Neural progenitor cell (in vitro differentiated cells): ENCODE data around the gene MOV10L1. TPM values are rescaled to one million over a fixed set of nuclear protein-coding genes. Genes with fewer than 3 reads are reported as not detected.
A peak's percentile ranks its signal among the peaks of the same experiment; 100 is the strongest.

Experiments
- DNase-seq: peaks from one replicate; pipeline ENCODE4 v3.0.0-alpha.2; 2016; ENCODE audit warnings: low spot score
- H2AFZ ChIP-seq: fragments of 200-600 bp; sonication (generic); replicated peaks from 2 replicates; pipeline ENCODE4 v1.6.1; 2016; ENCODE audit warnings: antibody characterized with exemption
- H3F3A ChIP-seq: fragments of 200-600 bp; sonication (generic); 2 replicates; pipeline ENCODE4 v1.6.1; 2016; ENCODE audit warnings: antibody characterized with exemption, low read depth
- H3K27ac ChIP-seq: fragments of 200-600 bp; sonication (generic); 2 replicates; pipeline ENCODE4 v1.5.1; 2016; ENCODE audit warnings: mild to moderate bottlenecking
- H3K27me3 ChIP-seq: fragments of 200-600 bp; sonication (generic); 2 replicates; pipeline ENCODE4 v1.6.1; 2016; ENCODE audit warnings: mild to moderate bottlenecking, moderate library complexity
- H3K36me3 ChIP-seq: fragments of 200-600 bp; sonication (generic); 2 replicates; pipeline ENCODE4 v1.5.1; 2016
- H3K4me1 ChIP-seq: fragments of 200-600 bp; sonication (generic); 2 replicates; pipeline ENCODE4 v1.6.1; 2016; ENCODE audit warnings: mixed run types
- H3K4me2 ChIP-seq: fragments of 200-600 bp; sonication (generic); 2 replicates; pipeline ENCODE4 v1.6.1; 2016
- H3K4me3 ChIP-seq: fragments of 200-600 bp; sonication (generic); 2 replicates; pipeline ENCODE4 v1.5.1; 2016
- H3K79me2 ChIP-seq: fragments of 200-600 bp; sonication (generic); 2 replicates; pipeline ENCODE4 v1.6.1; 2016; ENCODE audit warnings: low read depth
- H3K9ac ChIP-seq: fragments of 200-600 bp; sonication (generic); 2 replicates; pipeline ENCODE4 v1.6.1; 2016
- H3K9me3 ChIP-seq: fragments of 200-600 bp; sonication (generic); 2 replicates; pipeline ENCODE4 v1.5.1; 2016; ENCODE audit warnings: low read depth
- H4K20me1 ChIP-seq: fragments of 200-600 bp; sonication (generic); 2 replicates; pipeline ENCODE4 v1.6.1; 2016; ENCODE audit warnings: low read depth
- H3K27ac Mint-ChIP-seq: 3 replicates; pipeline ENCODE4 v1.8.0; 2021; ENCODE audit warnings: mixed read lengths
- H3K27me3 Mint-ChIP-seq: 2 replicates; pipeline ENCODE4 v1.8.0; 2022; ENCODE audit warnings: low read depth, mild to moderate bottlenecking, inconsistent platforms, moderate library complexity, mixed read lengths; ENCODE audit not compliant: insufficient read depth
- H3K36me3 Mint-ChIP-seq: 3 replicates; pipeline ENCODE4 v1.8.0; 2021; ENCODE audit warnings: mixed read lengths
- H3K4me1 Mint-ChIP-seq: 3 replicates; pipeline ENCODE4 v1.8.0; 2021; ENCODE audit warnings: mixed read lengths
- H3K4me3 Mint-ChIP-seq: 3 replicates; pipeline ENCODE4 v1.8.0; 2021; ENCODE audit warnings: mild to moderate bottlenecking, moderate library complexity, mixed read lengths
- H3K9me3 Mint-ChIP-seq: 3 replicates; pipeline ENCODE4 v1.8.0; 2020; ENCODE audit warnings: mixed read lengths
- CTCF ChIP-seq: fragments of 200-600 bp; sonication (generic); IDR thresholded peaks from 2 replicates; pipeline ENCODE4 v1.5.1; 2017; ENCODE audit warnings: antibody characterized with exemption, mild to moderate bottlenecking
- EZH2 ChIP-seq: fragments of 200-600 bp; sonication (generic); IDR thresholded peaks from 2 replicates; pipeline ENCODE4 v1.6.1; 2017; ENCODE audit warnings: antibody characterized with exemption, mild to moderate bottlenecking, moderate library complexity
- EZH2phosphoT487 ChIP-seq: fragments of 200-600 bp; sonication (generic); IDR thresholded peaks from 2 replicates; pipeline ENCODE4 v1.6.1; 2017; ENCODE audit warnings: antibody characterized with exemption
- total RNA-seq: library from RNA; depleted of rRNA; stranded (reverse); fragments of >200 nt; gene quantifications from 2 replicates; pipeline ENCODE4 v1.2.3, GENCODE V29; 2015; ENCODE audit warnings: low replicate concordance

Gene MOV10L1
- total RNA-seq, 1 donor from 2014 or later: not detected

- Histone ChIP-seq H3K79me2 (no peaks in the 10 kb centered on the region), H3K27ac (no peak overlapping the region), H3K9me3 (no peaks in the 10 kb centered on the region), H3K4me2 (no peak overlapping the region), H3K4me3 (no peak overlapping the region), H3K36me3 (no peaks in the 10 kb centered on the region), H2AFZ (no peak overlapping the region), H3K27me3 (no peaks in the 10 kb centered on the region), H3K9ac (no peak overlapping the region), H4K20me1 (no peaks in the 10 kb centered on the region), H3K4me1 (no peaks in the 10 kb centered on the region), H3F3A (no peaks in the 10 kb centered on the region)
- Mint-ChIP-seq H3K4me1 (peaks cover 18% of the 10 kb centered on the region), H3K27ac (no peak overlapping the region), H3K9me3 (peaks cover under 1% of the 10 kb centered on the region), H3K36me3 (no peaks in the 10 kb centered on the region), H3K4me3 (no peak overlapping the region), H3K27me3 (no peaks in the 10 kb centered on the region)
- TF ChIP-seq CTCF (no peak), EZH2phosphoT487 (no peak), EZH2 (no peak)
- no peak for DNase-seq
Observed at GRCh38 chr22:50104141-50104544, 14.3 kb downstream of the MOV10L1 start.

- Histone ChIP-seq H3K27me3 (no peaks in the 10 kb centered on the region), H3K27ac (no peak overlapping the region), H2AFZ (peak overlapping the region; percentile 22), H3K4me1 (no peaks in the 10 kb centered on the region), H4K20me1 (no peaks in the 10 kb centered on the region), H3K36me3 (no peaks in the 10 kb centered on the region), H3K9me3 (no peaks in the 10 kb centered on the region), H3K9ac (no peak overlapping the region), H3K4me2 (no peak overlapping the region), H3K79me2 (no peaks in the 10 kb centered on the region), H3K4me3 (no peak overlapping the region), H3F3A (no peaks in the 10 kb centered on the region)
- Mint-ChIP-seq H3K27me3 (no peaks in the 10 kb centered on the region), H3K36me3 (no peaks in the 10 kb centered on the region), H3K27ac (no peak overlapping the region), H3K4me3 (no peak overlapping the region), H3K9me3 (no peaks in the 10 kb centered on the region), H3K4me1 (peaks cover 18% of the 10 kb centered on the region)
- TF ChIP-seq EZH2phosphoT487 (no peak), CTCF (no peak), EZH2 (no peak)
- DNase-seq: no peak
Observed at GRCh38 chr22:50105208-50106100, 15.6 kb downstream of the MOV10L1 start.

GRCh38 chr22:50107529-50107928 lies 17.7 kb downstream of the MOV10L1 start:
- no peaks in the 10 kb centered on the region for H3K27me3 ChIP-seq
- H3K4me1 ChIP-seq: no peaks in the 10 kb centered on the region
- no peaks in the 10 kb centered on the region for H3K9me3 Mint-ChIP-seq
- peaks cover 18% of the 10 kb centered on the region for H3K4me1 Mint-ChIP-seq
- no peak overlapping the region for H3K27ac Mint-ChIP-seq
- no peak overlapping the region for H3K27ac ChIP-seq
- H3K36me3 ChIP-seq: no peaks in the 10 kb centered on the region
- H4K20me1 ChIP-seq: no peaks in the 10 kb centered on the region
- no peaks in the 10 kb centered on the region for H3K36me3 Mint-ChIP-seq
- TF ChIP-seq CTCF (no peak), EZH2 (no peak), EZH2phosphoT487 (no peak)
- no peaks in the 10 kb centered on the region for H3F3A ChIP-seq
- H3K9ac ChIP-seq: no peak overlapping the region
- no peaks in the 10 kb centered on the region for H3K79me2 ChIP-seq
- no peaks in the 10 kb centered on the region for H3K27me3 Mint-ChIP-seq
- H2AFZ ChIP-seq: no peak overlapping the region
- no peaks in the 10 kb centered on the region for H3K9me3 ChIP-seq
- no peak for DNase-seq
- H3K4me3 Mint-ChIP-seq: no peak overlapping the region
- H3K4me2 ChIP-seq: no peak overlapping the region
- H3K4me3 ChIP-seq: no peak overlapping the region
